WTC11 (cell line): ENCODE results near the gene MARS2.

ENCODE experiments used
- CBFB ChIP-seq: sonication (generic); formaldehyde crosslinking; IDR thresholded peaks from 2 replicates; pipeline ENCODE4 v1.8.1; 2022; ENCODE audit warnings: mild to moderate bottlenecking, low read depth, missing genetic modification reagents
- CTCF ChIP-seq: fragments of 200-600 bp; IDR thresholded peaks from 2 replicates; pipeline ENCODE4 v1.8.0; 2022; ENCODE audit warnings: antibody characterized with exemption
- ETV6 ChIP-seq: sonication (generic); formaldehyde crosslinking; IDR thresholded peaks from 2 replicates; pipeline ENCODE4 v1.8.1; 2022; ENCODE audit warnings: mild to moderate bottlenecking, missing genetic modification reagents
- HMGXB4 ChIP-seq: sonication (generic); formaldehyde crosslinking; IDR thresholded peaks from 2 replicates; pipeline ENCODE4 v1.8.1; 2023; ENCODE audit warnings: mild to moderate bottlenecking, moderate library complexity, missing genetic modification reagents
- IRF2 ChIP-seq: sonication (generic); formaldehyde crosslinking; IDR thresholded peaks from 2 replicates; pipeline ENCODE4 v1.8.0; 2022; ENCODE audit warnings: low read depth, missing genetic modification reagents, borderline replicate concordance
- PREB ChIP-seq: sonication (generic); formaldehyde crosslinking; IDR thresholded peaks from 2 replicates; pipeline ENCODE4 v1.8.1; 2022; ENCODE audit warnings: mild to moderate bottlenecking, missing genetic modification reagents, moderate library complexity, borderline replicate concordance
- TCF7 ChIP-seq: sonication (generic); formaldehyde crosslinking; IDR thresholded peaks from 2 replicates; pipeline ENCODE4 v1.8.0; 2022; ENCODE audit warnings: mild to moderate bottlenecking, low read depth, missing genetic modification reagents, moderate library complexity
- USF2 ChIP-seq: sonication (generic); formaldehyde crosslinking; IDR thresholded peaks from 2 replicates; pipeline ENCODE4 v1.8.1; 2023; ENCODE audit warnings: mild to moderate bottlenecking, missing genetic modification reagents, moderate library complexity
- ZNF281 ChIP-seq: sonication (generic); formaldehyde crosslinking; IDR thresholded peaks from 2 replicates; pipeline ENCODE4 v1.8.0; 2023; ENCODE audit warnings: mild to moderate bottlenecking, missing genetic modification reagents
- ZNF317 ChIP-seq: sonication (generic); formaldehyde crosslinking; IDR thresholded peaks from 2 replicates; pipeline ENCODE4 v1.8.1; 2023; ENCODE audit warnings: low read depth, mild to moderate bottlenecking, moderate library complexity, missing genetic modification reagents, borderline replicate concordance

GRCh38 chr2:197672371-197672893, 32.7 kb upstream of the MARS2 start:
- TF ChIP-seq CTCF (no peak), USF2 (CRISPR knock-in tag) (no peak), TCF7 (CRISPR knock-in tag) (no peak), IRF2 (no peak), ETV6 (CRISPR knock-in tag) (no peak), HMGXB4 (CRISPR knock-in tag) (no peak), ZNF281 (CRISPR knock-in tag) (no peak), PREB (CRISPR knock-in tag) (no peak), CBFB (CRISPR knock-in tag) (no peak), ZNF317 (no peak)
